Naive thymus-derived CD4-positive, alpha-beta T cell (primary cell): ENCODE data around the gene GABRG1. TPM values are rescaled to one million over a fixed set of nuclear protein-coding genes. Genes with fewer than 3 reads are reported as not detected.

Experiments used
- ATAC-seq: fragments of 150-1000 bp; cut with Tn5 transposase; 2 replicates; pipeline ENCODE4 v1.10.0; 2021; ENCODE audit warnings: mild to moderate bottlenecking, moderate library complexity
- CTCF ChIA-PET: fragments of 350-600 bp; sonication (Branson Sonifier 250); formaldehyde crosslinking; loops from one replicate; lab custom pipeline; 2021; ENCODE audit warnings: antibody characterized with exemption; lab: Charles Lee
- POLR2A ChIA-PET: fragments of 350-600 bp; sonication (Branson Sonifier 250); formaldehyde crosslinking; loops from one replicate; lab custom pipeline; 2021; ENCODE audit warnings: antibody characterized with exemption, inconsistent platforms; lab: Charles Lee
- DNase-seq, 9 donors: peaks; one replicate each; pipeline versions ENCODE4 v3.0.0 to v3.0.0-alpha.2; 2020 to 2022; ENCODE audit warnings: mixed read lengths in 1 of 9
- H3K27ac ChIP-seq: one replicate; pipeline ENCODE4 v1.7.0; 2013; ENCODE audit warnings: mild to moderate bottlenecking, low read depth, low read length, moderate library complexity
- H3K27me3 ChIP-seq, 2 donors: one replicate each; pipeline ENCODE4 v1.7.0; 2013; ENCODE audit warnings: low read length in 2 of 2, mild to moderate bottlenecking in 2 of 2, moderate library complexity in 2 of 2; ENCODE audit not compliant: control insufficient read depth in 2 of 2, insufficient read depth in 2 of 2
- H3K36me3 ChIP-seq, 3 experiments: 1 replicate in 2 of 3; 2 replicates in 1 of 3; pipeline ENCODE4 v1.7.0; 2013; ENCODE audit warnings: low read length in 3 of 3, mild to moderate bottlenecking in 3 of 3, moderate library complexity in 1 of 3; ENCODE audit not compliant: insufficient read depth in 3 of 3, control insufficient read depth in 2 of 3
- H3K4me1 ChIP-seq, 2 donors: one replicate each; pipeline ENCODE4 v1.7.0; 2013; ENCODE audit warnings: low read length in 2 of 2, mild to moderate bottlenecking in 2 of 2, moderate library complexity in 1 of 2; ENCODE audit not compliant: control insufficient read depth in 2 of 2, insufficient read depth in 2 of 2
- H3K4me3 ChIP-seq: 2 replicates; pipeline ENCODE4 v1.7.0; 2013; ENCODE audit warnings: mild to moderate bottlenecking, low read length
- H3K9me3 ChIP-seq, 3 experiments: 1 replicate in 2 of 3; 2 replicates in 1 of 3; pipeline ENCODE4 v1.7.0; 2013; ENCODE audit warnings: low read length in 3 of 3; ENCODE audit not compliant: control insufficient read depth in 2 of 3
- H3K27ac Mint-ChIP-seq, 9 donors: one replicate each; pipeline ENCODE4 v1.8.0; 2020 to 2022; ENCODE audit warnings: mixed read lengths in 9 of 9, mild to moderate bottlenecking in 8 of 9, moderate library complexity in 5 of 9, inconsistent platforms in 2 of 9
- H3K27me3 Mint-ChIP-seq, 5 donors: one replicate each; pipeline ENCODE4 v1.8.0; 2021 to 2022; ENCODE audit warnings: mixed read lengths in 5 of 5, mild to moderate bottlenecking in 1 of 5
- H3K36me3 Mint-ChIP-seq, 5 donors: one replicate each; pipeline ENCODE4 v1.8.0; 2020 to 2022; ENCODE audit warnings: mixed read lengths in 5 of 5, mild to moderate bottlenecking in 3 of 5, inconsistent platforms in 1 of 5
- H3K4me1 Mint-ChIP-seq, 7 donors: one replicate each; pipeline ENCODE4 v1.8.0; 2020 to 2022; ENCODE audit warnings: mixed read lengths in 7 of 7, mild to moderate bottlenecking in 3 of 7, inconsistent platforms in 1 of 7
- H3K4me3 Mint-ChIP-seq, 10 donors: one replicate each; pipeline ENCODE4 v1.8.0; 2020 to 2022; ENCODE audit warnings: mild to moderate bottlenecking in 10 of 10, mixed read lengths in 10 of 10, moderate library complexity in 6 of 10, inconsistent platforms in 2 of 10
- H3K9me3 Mint-ChIP-seq, 11 donors: one replicate each; pipeline ENCODE4 v1.8.0; 2020 to 2022; ENCODE audit warnings: mixed read lengths in 11 of 11, mild to moderate bottlenecking in 4 of 11, inconsistent platforms in 1 of 11, moderate library complexity in 1 of 11
- intact Hi-C, 2 donors: fragments of 100-400 bp; cut with micrococcal nuclease; formaldehyde crosslinking; loops; one replicate each; pipeline ENCODE4 v1.15.1; 2023
- polyA plus RNA-seq, 2 donors: library from polyadenylated mRNA; unstranded; fragments of 300-500 nt; fragmentation: Illumina TruSeq; gene quantifications; one replicate each; pipeline ENCODE4 v1.2.3, GENCODE V29; 2021
- total RNA-seq, 6 experiments: library from RNA in 5 of 6; stranded (reverse) in 5 of 6; gene quantifications; 1 replicate in 5 of 6; 2 replicates in 1 of 6; pipeline ENCODE4 v1.2.3 and lab custom pipeline; 2021 to 2026

The GABRG1 gene
- total and polyA plus RNA-seq, 7 experiments from 2014 or later: not detected

GRCh38 chr4:46073778-46074177 lies 50.1 kb downstream of the GABRG1 start:
- Mint-ChIP-seq H3K4me3 (no peak overlapping the region), H3K4me1 (no peaks in the 10 kb centered on the region), H3K36me3 (no peaks in the 10 kb centered on the region), H3K9me3 (peaks cover 0 to 6% (median 0%) of the 10 kb centered on the region in 11 donors), H3K27ac (no peak overlapping the region), H3K27me3 (no peaks in the 10 kb centered on the region)
- Histone ChIP-seq H3K36me3 (no peaks in the 10 kb centered on the region), H3K4me3 (no peak overlapping the region), H3K4me1 (no peaks in the 10 kb centered on the region), H3K27me3 (no peaks in the 10 kb centered on the region), H3K27ac (no peak overlapping the region), H3K9me3 (no peaks in the 10 kb centered on the region)
- no peak for DNase-seq
- ChIA-PET CTCF (no interaction called here), POLR2A (no interaction called here)
- ATAC-seq: no peak
- intact Hi-C loops: no loop called here

- intact Hi-C loops: no loop called here
- no peak overlapping the region for H3K27ac Mint-ChIP-seq
- no peak overlapping the region for H3K27ac ChIP-seq
- no peak for DNase-seq
- H3K9me3 Mint-ChIP-seq: peaks cover 2 to 36% (median 7%) of the 10 kb centered on the region in 11 donors
- H3K4me3 ChIP-seq: no peak overlapping the region
- ATAC-seq: no peak
- H3K4me1 Mint-ChIP-seq: no peaks in the 10 kb centered on the region
- CTCF ChIA-PET: no interaction called here
- H3K9me3 ChIP-seq: no peaks in the 10 kb centered on the region
- no peaks in the 10 kb centered on the region for H3K36me3 ChIP-seq
- no peaks in the 10 kb centered on the region for H3K4me1 ChIP-seq
- H3K27me3 Mint-ChIP-seq: no peaks in the 10 kb centered on the region
- H3K36me3 Mint-ChIP-seq: no peaks in the 10 kb centered on the region
- H3K4me3 Mint-ChIP-seq: no peak overlapping the region
- H3K27me3 ChIP-seq: no peaks in the 10 kb centered on the region
- POLR2A ChIA-PET: no interaction called here
Measured at GRCh38 chr4:46051392-46051791, 72.5 kb downstream of the GABRG1 start.

DNA sequence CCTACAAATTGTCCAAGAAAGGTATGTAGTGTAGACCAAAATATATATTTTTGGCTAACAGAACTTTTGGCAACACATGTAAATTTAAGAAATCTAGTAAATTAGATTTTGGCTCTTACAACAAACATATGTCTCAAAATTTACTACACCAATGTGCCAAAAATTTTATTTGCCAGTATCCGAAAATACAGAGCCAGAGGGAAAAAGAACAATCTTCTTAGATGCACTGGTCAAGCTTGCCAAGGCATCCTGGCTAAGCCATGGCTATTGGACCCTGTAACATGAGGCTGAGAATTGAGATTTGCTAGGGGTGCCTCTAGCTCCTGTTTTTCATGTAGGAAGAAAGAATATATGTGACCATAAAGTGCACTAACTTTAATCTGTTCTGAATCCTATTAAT lies 91.8 kb downstream of the GABRG1 start:
- intact Hi-C loops: no loop called here
- no peak overlapping the region for H3K27ac Mint-ChIP-seq
- H3K4me1 Mint-ChIP-seq: no peaks in the 10 kb centered on the region

DNA sequence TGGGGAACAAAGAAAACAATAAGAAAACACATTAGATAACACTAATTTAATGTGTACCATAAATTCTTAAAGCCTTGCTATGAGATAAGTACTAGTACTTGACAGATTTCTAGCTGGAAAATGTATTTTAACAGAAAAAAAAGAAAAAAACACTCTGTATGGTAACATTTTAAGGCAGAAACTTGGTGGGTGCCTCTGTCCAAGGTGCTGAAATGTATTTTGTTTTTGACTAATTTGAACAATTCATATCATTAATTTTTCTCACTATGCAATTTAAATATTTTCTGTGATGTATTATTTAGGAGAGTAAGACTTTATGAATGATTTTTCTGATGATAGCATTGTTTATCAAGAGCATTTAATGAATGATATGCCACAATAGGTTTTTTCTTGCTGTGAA lies 107.5 kb downstream of the GABRG1 start:
- no peak overlapping the region for H3K27ac Mint-ChIP-seq
- DNase-seq (no peak), ATAC-seq (no peak)
- peaks cover 0 to 29% (median 8%) of the 10 kb centered on the region in 11 donors for H3K9me3 Mint-ChIP-seq
- intact Hi-C loops: no loop called here
- no peaks in the 10 kb centered on the region for H3K36me3 Mint-ChIP-seq
- no peak overlapping the region for H3K4me3 Mint-ChIP-seq
- H3K4me1 ChIP-seq: no peaks in the 10 kb centered on the region
- no peaks in the 10 kb centered on the region for H3K4me1 Mint-ChIP-seq
- no peak overlapping the region for H3K27ac ChIP-seq
- H3K27me3 ChIP-seq: no peaks in the 10 kb centered on the region
- no peaks in the 10 kb centered on the region for H3K27me3 Mint-ChIP-seq
- no peaks in the 10 kb centered on the region for H3K9me3 ChIP-seq
- CTCF ChIA-PET: no interaction called here
- H3K4me3 ChIP-seq: no peak overlapping the region
- H3K36me3 ChIP-seq: no peaks in the 10 kb centered on the region
- POLR2A ChIA-PET: no interaction called here

More for the DNA sequence above, 91.8 kb downstream of the GABRG1 start:
- ChIA-PET CTCF (no interaction called here), POLR2A (no interaction called here)
- H3K9me3 Mint-ChIP-seq: peaks cover 0 to 27% (median 6%) of the 10 kb centered on the region in 11 donors
- H3K4me3 ChIP-seq: no peak overlapping the region
- no peaks in the 10 kb centered on the region for H3K9me3 ChIP-seq
- DNase-seq (no peak), ATAC-seq (no peak)
- no peaks in the 10 kb centered on the region for H3K27me3 Mint-ChIP-seq
- H3K36me3 ChIP-seq: no peaks in the 10 kb centered on the region
- H3K4me1 ChIP-seq: no peaks in the 10 kb centered on the region
- H3K36me3 Mint-ChIP-seq: peaks cover 0 to 5% (median 0%) of the 10 kb centered on the region in 5 donors
- H3K27me3 ChIP-seq: no peaks in the 10 kb centered on the region
- no peak overlapping the region for H3K4me3 Mint-ChIP-seq
- H3K27ac ChIP-seq: no peak overlapping the region

- Mint-ChIP-seq H3K4me1 (no peaks in the 10 kb centered on the region), H3K9me3 (peaks cover 0 to 19% (median 5%) of the 10 kb centered on the region in 11 donors), H3K27ac (no peak overlapping the region), H3K4me3 (no peak overlapping the region), H3K36me3 (no peaks in the 10 kb centered on the region), H3K27me3 (no peaks in the 10 kb centered on the region)
- ChIA-PET CTCF (no interaction called here), POLR2A (no interaction called here)
- ATAC-seq (no peak), DNase-seq (no peak)
- Histone ChIP-seq H3K9me3 (no peaks in the 10 kb centered on the region), H3K36me3 (no peaks in the 10 kb centered on the region), H3K27ac (no peak overlapping the region), H3K27me3 (no peaks in the 10 kb centered on the region), H3K4me3 (no peak overlapping the region), H3K4me1 (no peaks in the 10 kb centered on the region)
- intact Hi-C loops: no loop called here
Measured at GRCh38 chr4:45992728-45993127, 131.1 kb downstream of the GABRG1 start.

- DNase-seq (no peak), ATAC-seq (no peak)
- ChIA-PET CTCF (no interaction called here), POLR2A (no interaction called here)
- peaks cover 0 to 22% (median 4%) of the 10 kb centered on the region in 11 donors for H3K9me3 Mint-ChIP-seq
- H3K36me3 ChIP-seq: no peaks in the 10 kb centered on the region
- H3K4me3 ChIP-seq: no peak overlapping the region
- no peaks in the 10 kb centered on the region for H3K27me3 ChIP-seq
- no peaks in the 10 kb centered on the region for H3K4me1 Mint-ChIP-seq
- H3K9me3 ChIP-seq: no peaks in the 10 kb centered on the region
- H3K27ac Mint-ChIP-seq: no peak overlapping the region
- no peaks in the 10 kb centered on the region for H3K4me1 ChIP-seq
- H3K27ac ChIP-seq: no peak overlapping the region
- intact Hi-C loops: no loop called here
- H3K36me3 Mint-ChIP-seq: no peaks in the 10 kb centered on the region
- H3K27me3 Mint-ChIP-seq: no peaks in the 10 kb centered on the region
- no peak overlapping the region for H3K4me3 Mint-ChIP-seq
Measured at GRCh38 chr4:45989775-45990174, 134.1 kb downstream of the GABRG1 start.

DNA sequence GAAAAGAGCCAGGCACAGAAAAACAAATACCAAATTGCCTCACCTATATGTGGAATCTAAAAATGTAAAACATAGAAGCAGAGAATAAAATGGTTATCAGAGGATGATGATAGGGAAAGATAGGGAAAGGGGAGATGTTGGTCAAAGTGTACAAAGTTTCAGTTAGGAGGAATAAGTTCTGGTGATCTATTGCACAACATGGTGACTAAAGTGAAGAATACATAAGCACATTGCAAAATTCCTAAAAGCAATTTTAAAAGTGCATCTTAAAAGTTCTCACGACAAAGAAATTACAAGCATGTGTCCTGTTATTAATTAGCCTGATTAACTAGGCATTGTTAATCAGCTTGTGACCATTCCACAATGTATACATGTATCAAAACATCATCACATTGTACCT lies 136.0 kb downstream of the GABRG1 start:
- DNase-seq (no peak), ATAC-seq (no peak)
- H3K9me3 ChIP-seq: no peaks in the 10 kb centered on the region
- no peak overlapping the region for H3K27ac ChIP-seq
- intact Hi-C loops: no loop called here
- no peaks in the 10 kb centered on the region for H3K27me3 Mint-ChIP-seq
- H3K36me3 ChIP-seq: no peaks in the 10 kb centered on the region
- no peak overlapping the region for H3K27ac Mint-ChIP-seq
- peaks cover 0 to under 1% (median 0%) of the 10 kb centered on the region in 5 donors for H3K36me3 Mint-ChIP-seq
- POLR2A ChIA-PET: no interaction called here
- peaks cover 0 to 22% (median 4%) of the 10 kb centered on the region in 11 donors for H3K9me3 Mint-ChIP-seq
- H3K27me3 ChIP-seq: no peaks in the 10 kb centered on the region
- CTCF ChIA-PET: no interaction called here
- H3K4me3 Mint-ChIP-seq: no peak overlapping the region
- H3K4me3 ChIP-seq: no peak overlapping the region
- no peaks in the 10 kb centered on the region for H3K4me1 Mint-ChIP-seq
- H3K4me1 ChIP-seq: no peaks in the 10 kb centered on the region
